ENCODE data around the gene ILF3.

DNA sequence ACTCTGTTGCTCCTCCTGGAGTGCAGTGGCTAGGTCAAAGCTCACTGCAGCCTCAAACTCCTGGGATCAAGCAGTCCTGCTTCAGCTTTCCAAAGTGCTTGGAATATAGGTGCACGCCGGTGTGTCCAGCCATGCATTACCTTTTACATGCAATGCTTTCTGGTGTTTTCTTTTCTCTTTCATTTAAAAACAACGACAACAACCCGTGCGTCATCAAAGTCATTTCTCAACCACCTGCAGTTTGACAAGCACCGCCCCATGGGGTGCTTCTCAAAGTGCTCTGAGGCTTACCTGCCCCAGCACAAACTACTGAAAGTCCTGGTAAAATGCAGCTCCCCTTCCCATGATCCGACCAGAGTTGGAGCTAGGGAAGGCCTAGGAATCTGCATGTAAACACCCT lies 54.1 kb downstream of the ILF3 start:
- TF ChIP-seq, protein P1, sequence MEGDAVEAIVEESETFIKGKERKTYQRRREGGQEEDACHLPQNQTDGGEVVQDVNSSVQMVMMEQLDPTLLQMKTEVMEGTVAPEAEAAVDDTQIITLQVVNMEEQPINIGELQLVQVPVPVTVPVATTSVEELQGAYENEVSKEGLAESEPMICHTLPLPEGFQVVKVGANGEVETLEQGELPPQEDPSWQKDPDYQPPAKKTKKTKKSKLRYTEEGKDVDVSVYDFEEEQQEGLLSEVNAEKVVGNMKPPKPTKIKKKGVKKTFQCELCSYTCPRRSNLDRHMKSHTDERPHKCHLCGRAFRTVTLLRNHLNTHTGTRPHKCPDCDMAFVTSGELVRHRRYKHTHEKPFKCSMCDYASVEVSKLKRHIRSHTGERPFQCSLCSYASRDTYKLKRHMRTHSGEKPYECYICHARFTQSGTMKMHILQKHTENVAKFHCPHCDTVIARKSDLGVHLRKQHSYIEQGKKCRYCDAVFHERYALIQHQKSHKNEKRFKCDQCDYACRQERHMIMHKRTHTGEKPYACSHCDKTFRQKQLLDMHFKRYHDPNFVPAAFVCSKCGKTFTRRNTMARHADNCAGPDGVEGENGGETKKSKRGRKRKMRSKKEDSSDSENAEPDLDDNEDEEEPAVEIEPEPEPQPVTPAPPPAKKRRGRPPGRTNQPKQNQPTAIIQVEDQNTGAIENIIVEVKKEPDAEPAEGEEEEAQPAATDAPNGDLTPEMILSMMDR (IDR thresholded peaks at IDR 0.05; ENCODE audit: insufficient read depth, low read length, poor library complexity, severe bottlenecking), result no peak
- TF ChIP-seq EZH2phosphoT487 (conservative IDR thresholded peaks at IDR 0.05; ENCODE audit: low read length), result no peak
